ENCODE results near the gene ERCC1. TPM values are rescaled to one million over a fixed set of nuclear protein-coding genes. Genes with fewer than 3 reads are reported as not detected.

Gene ERCC1
- total RNA-seq, 1 experiment from 2014 or later = 158 TPM

GRCh38 chr19:45440259-45440638 is 16.5 kb upstream of the ERCC1 start:
- DNase-seq (ENCODE audit: low spot score) = no peak
- Histone ChIP-seq H3K4me1 (ENCODE audit: insufficient read depth, low read length, poor library complexity, severe bottlenecking) (peaks cover 18% of the 10 kb centered on the region), H3K4me3 (ENCODE audit: low read depth, low read length, poor library complexity, severe bottlenecking) (peak overlapping the region; percentile 82), H3K36me3 (ENCODE audit: insufficient read depth, low read length, poor library complexity, severe bottlenecking) (no peaks in the 10 kb centered on the region), H3K27ac (ENCODE audit: low read depth, low read length, poor library complexity, severe bottlenecking) (peak overlapping the region; percentile 93), H3K27me3 (replicated peaks; ENCODE audit: insufficient read depth, low read depth, low read length, poor library complexity) (no peaks in the 10 kb centered on the region), H3K9me3 (ENCODE audit: low read depth, low read length, poor library complexity, severe bottlenecking) (no peaks in the 10 kb centered on the region)
- BruUV-seq (replicated peaks) = no TSS peak
- ChIA-PET POLR2A (ENCODE audit: low non-redundant PET) (no interaction called here), CTCF (interaction anchor here (1.0 to 3.0 kb wide), 8 partner anchors 12 to 202 kb away, joined by 4 to 99 read pairs (median 8); partner anchors contain the start of gene FOSB)
- TF ChIP-seq, protein P1, sequence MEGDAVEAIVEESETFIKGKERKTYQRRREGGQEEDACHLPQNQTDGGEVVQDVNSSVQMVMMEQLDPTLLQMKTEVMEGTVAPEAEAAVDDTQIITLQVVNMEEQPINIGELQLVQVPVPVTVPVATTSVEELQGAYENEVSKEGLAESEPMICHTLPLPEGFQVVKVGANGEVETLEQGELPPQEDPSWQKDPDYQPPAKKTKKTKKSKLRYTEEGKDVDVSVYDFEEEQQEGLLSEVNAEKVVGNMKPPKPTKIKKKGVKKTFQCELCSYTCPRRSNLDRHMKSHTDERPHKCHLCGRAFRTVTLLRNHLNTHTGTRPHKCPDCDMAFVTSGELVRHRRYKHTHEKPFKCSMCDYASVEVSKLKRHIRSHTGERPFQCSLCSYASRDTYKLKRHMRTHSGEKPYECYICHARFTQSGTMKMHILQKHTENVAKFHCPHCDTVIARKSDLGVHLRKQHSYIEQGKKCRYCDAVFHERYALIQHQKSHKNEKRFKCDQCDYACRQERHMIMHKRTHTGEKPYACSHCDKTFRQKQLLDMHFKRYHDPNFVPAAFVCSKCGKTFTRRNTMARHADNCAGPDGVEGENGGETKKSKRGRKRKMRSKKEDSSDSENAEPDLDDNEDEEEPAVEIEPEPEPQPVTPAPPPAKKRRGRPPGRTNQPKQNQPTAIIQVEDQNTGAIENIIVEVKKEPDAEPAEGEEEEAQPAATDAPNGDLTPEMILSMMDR (conservative IDR thresholded peaks at IDR 0.05; ENCODE audit: low read depth, low read length) = no peak
- no peak for TF ChIP-seq EZH2 (IDR thresholded peaks at IDR 0.05; ENCODE audit: borderline replicate concordance, low read depth, low read length, poor library complexity, severe bottlenecking)
- intact Hi-C loops (cut with micrococcal nuclease; ENCODE audit: unreplicated experiment) = no loop called here

DNA sequence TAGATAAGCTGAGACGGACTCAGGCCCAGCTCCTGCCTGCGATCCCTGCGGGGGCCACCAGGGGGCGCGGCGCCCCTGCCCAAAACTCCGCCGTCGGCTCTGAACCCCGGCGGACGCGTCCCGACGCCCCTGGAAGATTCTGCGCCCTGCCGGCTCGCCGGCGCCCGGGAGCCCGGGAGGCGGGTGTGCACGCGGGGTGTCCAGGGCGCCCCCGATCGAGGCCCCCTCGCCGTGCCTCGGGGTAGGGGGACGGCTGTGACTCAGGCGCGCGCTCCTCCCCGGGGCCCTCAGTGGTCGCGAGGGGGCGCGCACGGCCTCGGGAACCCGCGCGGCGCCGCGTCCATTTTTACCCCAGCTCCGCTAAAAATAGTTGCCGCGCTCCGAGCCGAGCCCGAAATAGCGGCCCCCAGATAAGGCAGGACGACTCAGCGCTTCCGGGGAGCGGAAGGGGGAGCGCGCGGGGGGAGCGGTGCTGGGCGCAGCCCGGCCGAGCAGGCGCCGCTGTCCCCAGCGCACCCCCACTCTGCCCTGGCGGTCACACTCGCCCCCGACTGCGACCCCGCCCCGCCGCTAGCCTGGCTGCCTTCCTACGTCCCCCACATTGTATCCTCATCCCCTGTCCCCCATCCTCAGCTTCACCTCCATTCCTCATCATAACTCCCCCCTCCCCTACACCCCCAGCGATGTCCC is 16.0 kb upstream of the ERCC1 start:
- intact Hi-C loops (cut with micrococcal nuclease; ENCODE audit: unreplicated experiment) = loop anchor here (1.0 kb wide), 1 partner anchor 39 kb away; no protein-coding TSS in a partner anchor
- H3K9me3 ChIP-seq (ENCODE audit: low read depth, low read length, poor library complexity, severe bottlenecking) = no peaks in the 10 kb centered on the region
- TF ChIP-seq, protein P1 (conservative IDR thresholded peaks at IDR 0.05; ENCODE audit: low read depth, low read length) = peak; percentile 94
- TF ChIP-seq EZH2 (IDR thresholded peaks at IDR 0.05; ENCODE audit: borderline replicate concordance, low read depth, low read length, poor library complexity, severe bottlenecking) = no peak
- peak overlapping the region; percentile 93 for H3K27ac ChIP-seq (ENCODE audit: low read depth, low read length, poor library complexity, severe bottlenecking)
- ChIA-PET CTCF (interaction anchor here (0.5 to 3.0 kb wide), 11 partner anchors 9 to 203 kb away, joined by 3 to 99 read pairs (median 8); partner anchors contain the start of genes ERCC1 and FOSB), POLR2A (ENCODE audit: low non-redundant PET) (interaction anchor here (0.6 to 1.0 kb wide), 3 partner anchors 15 to 35 kb away, joined by 5 to 12 read pairs (median 5); partner anchors contain the start of gene FOSB)
- H3K4me1 ChIP-seq (ENCODE audit: insufficient read depth, low read length, poor library complexity, severe bottlenecking) = peaks cover 18% of the 10 kb centered on the region
- H3K4me3 ChIP-seq (ENCODE audit: low read depth, low read length, poor library complexity, severe bottlenecking) = peak overlapping the region; percentile 82
- BruUV-seq (replicated peaks) = no TSS peak
- H3K27me3 ChIP-seq (replicated peaks; ENCODE audit: insufficient read depth, low read depth, low read length, poor library complexity) = no peaks in the 10 kb centered on the region
- DNase-seq (ENCODE audit: low spot score) = peak; percentile 87
- H3K36me3 ChIP-seq (ENCODE audit: insufficient read depth, low read length, poor library complexity, severe bottlenecking) = no peaks in the 10 kb centered on the region

DNA sequence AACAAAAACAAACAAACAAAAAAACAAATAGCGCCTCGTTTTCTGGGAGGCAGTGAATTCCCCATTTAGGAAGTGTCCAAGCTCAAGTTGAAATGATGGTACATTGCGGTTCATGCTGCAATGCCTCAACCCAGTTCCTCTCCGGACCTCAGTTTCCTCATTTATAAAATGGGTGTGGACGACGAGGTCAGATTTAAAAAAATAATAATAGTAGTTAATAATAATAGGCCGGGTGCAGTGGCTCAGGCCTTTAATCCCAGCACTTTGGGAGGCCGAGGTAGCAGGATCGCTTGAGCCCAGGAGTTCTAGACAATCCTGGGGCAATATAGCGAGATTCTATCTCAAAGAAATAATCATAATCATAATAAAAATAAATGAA is 15.5 kb upstream of the ERCC1 start:
- no peak for DNase-seq (ENCODE audit: low spot score)
- no peak for TF ChIP-seq EZH2 (IDR thresholded peaks at IDR 0.05; ENCODE audit: borderline replicate concordance, low read depth, low read length, poor library complexity, severe bottlenecking)
- TF ChIP-seq, protein P1 (conservative IDR thresholded peaks at IDR 0.05; ENCODE audit: low read depth, low read length) = no peak
- H3K27me3 ChIP-seq (replicated peaks; ENCODE audit: insufficient read depth, low read depth, low read length, poor library complexity) = no peaks in the 10 kb centered on the region
- H3K36me3 ChIP-seq (ENCODE audit: insufficient read depth, low read length, poor library complexity, severe bottlenecking) = no peaks in the 10 kb centered on the region
- no peaks in the 10 kb centered on the region for H3K9me3 ChIP-seq (ENCODE audit: low read depth, low read length, poor library complexity, severe bottlenecking)
- ChIA-PET CTCF (interaction anchor here (0.5 to 3.0 kb wide), 11 partner anchors 9 to 203 kb away, joined by 3 to 99 read pairs (median 8); partner anchors contain the start of genes ERCC1 and FOSB), POLR2A (ENCODE audit: low non-redundant PET) (interaction anchor here (0.6 to 1.0 kb wide), 3 partner anchors 14 to 36 kb away, joined by 5 to 12 read pairs (median 5); partner anchors contain the start of gene FOSB)
- peaks cover 18% of the 10 kb centered on the region for H3K4me1 ChIP-seq (ENCODE audit: insufficient read depth, low read length, poor library complexity, severe bottlenecking)
- BruUV-seq (replicated peaks) = no TSS peak
- H3K27ac ChIP-seq (ENCODE audit: low read depth, low read length, poor library complexity, severe bottlenecking) = peak overlapping the region; percentile 93
- intact Hi-C loops (cut with micrococcal nuclease; ENCODE audit: unreplicated experiment) = loop anchor here (1.0 kb wide), 1 partner anchor 39 kb away; no protein-coding TSS in a partner anchor
- peak overlapping the region; percentile 82 for H3K4me3 ChIP-seq (ENCODE audit: low read depth, low read length, poor library complexity, severe bottlenecking)
